ENCODE measurements around the gene RIMBP3C.
"Not testable (repeated sequence)": the region's sequence is repeated elsewhere in the genome, so short reads cannot be mapped to it uniquely, and the experiment has no call there.

The RIMBP3C gene

GRCh38 chr22:21516970-21517764 is 34.1 kb downstream of the RIMBP3C start:
- peak in 1 of 2 donors; percentile 39 for DNase-seq

- not testable (repeated sequence) for DNase-seq
Measured at GRCh38 chr22:21516522-21516921, 34.7 kb downstream of the RIMBP3C start.

- DNase-seq, result not testable (repeated sequence)
Measured at GRCh38 chr22:21515234-21515633, 36.0 kb downstream of the RIMBP3C start.

- not testable (repeated sequence) for DNase-seq
Measured at GRCh38 chr22:21514117-21514516, 37.1 kb downstream of the RIMBP3C start.

GRCh38 chr22:21512022-21512421 is 39.2 kb downstream of the RIMBP3C start:
- DNase-seq, result not testable (repeated sequence)

GRCh38 chr22:21510397-21510796 is 40.9 kb downstream of the RIMBP3C start:
- DNase-seq, result not testable (repeated sequence)

GRCh38 chr22:21499623-21500506 is 51.4 kb downstream of the RIMBP3C start:
- DNase-seq, result not testable (repeated sequence)

- not testable (repeated sequence) for DNase-seq
Measured at GRCh38 chr22:21498489-21498888, 52.8 kb downstream of the RIMBP3C start.

GRCh38 chr22:21497984-21498383 is 53.3 kb downstream of the RIMBP3C start:
- not testable (repeated sequence) for DNase-seq

All from CD4-positive, alpha-beta T cell treated with Interferon alpha-2 for 1 hour (primary cell).